ENCODE data around the gene ANKMY1. TPM values are rescaled to one million over a fixed set of nuclear protein-coding genes. Genes with fewer than 3 reads are reported as not detected.

ANKMY1 gene
- total RNA-seq, 4 donors from 2014 or later, result 8.2 to 23.8 (median 17.1) TPM

DNA sequence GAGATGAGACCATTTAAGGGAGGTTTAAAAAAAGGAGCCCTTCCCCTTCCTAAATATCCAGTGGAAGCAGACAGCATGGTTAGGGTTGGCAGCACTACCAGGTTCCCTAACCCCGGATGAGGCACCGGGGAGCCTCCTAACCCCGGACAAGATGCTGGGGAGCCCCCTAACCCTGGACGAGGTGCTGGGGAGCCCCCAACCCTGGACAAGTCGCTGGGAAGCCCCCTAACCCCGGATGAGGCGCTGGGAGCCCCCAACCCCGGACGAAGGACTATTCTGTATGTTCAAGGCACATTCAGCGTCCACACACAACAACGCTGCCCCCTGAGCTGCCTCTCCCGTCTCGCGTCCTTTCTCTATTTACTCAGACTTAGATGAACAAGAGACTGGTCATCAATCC lies 51.9 kb downstream of the ANKMY1 start:
- TF ChIP-seq, protein P1, sequence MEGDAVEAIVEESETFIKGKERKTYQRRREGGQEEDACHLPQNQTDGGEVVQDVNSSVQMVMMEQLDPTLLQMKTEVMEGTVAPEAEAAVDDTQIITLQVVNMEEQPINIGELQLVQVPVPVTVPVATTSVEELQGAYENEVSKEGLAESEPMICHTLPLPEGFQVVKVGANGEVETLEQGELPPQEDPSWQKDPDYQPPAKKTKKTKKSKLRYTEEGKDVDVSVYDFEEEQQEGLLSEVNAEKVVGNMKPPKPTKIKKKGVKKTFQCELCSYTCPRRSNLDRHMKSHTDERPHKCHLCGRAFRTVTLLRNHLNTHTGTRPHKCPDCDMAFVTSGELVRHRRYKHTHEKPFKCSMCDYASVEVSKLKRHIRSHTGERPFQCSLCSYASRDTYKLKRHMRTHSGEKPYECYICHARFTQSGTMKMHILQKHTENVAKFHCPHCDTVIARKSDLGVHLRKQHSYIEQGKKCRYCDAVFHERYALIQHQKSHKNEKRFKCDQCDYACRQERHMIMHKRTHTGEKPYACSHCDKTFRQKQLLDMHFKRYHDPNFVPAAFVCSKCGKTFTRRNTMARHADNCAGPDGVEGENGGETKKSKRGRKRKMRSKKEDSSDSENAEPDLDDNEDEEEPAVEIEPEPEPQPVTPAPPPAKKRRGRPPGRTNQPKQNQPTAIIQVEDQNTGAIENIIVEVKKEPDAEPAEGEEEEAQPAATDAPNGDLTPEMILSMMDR (IDR thresholded peaks at IDR 0.05), result no peak
- TF ChIP-seq POLR2A (IDR thresholded peaks at IDR 0.05), result no peak
- Histone ChIP-seq H3K36me3 (peaks cover 0 to 39% (median 0%) of the 10 kb centered on the region in 3 donors), H3K4me3 (no peak overlapping the region), H3K4me1 (no peaks in the 10 kb centered on the region), H3K27me3 (no peaks in the 10 kb centered on the region), H3K9me3 (no peaks in the 10 kb centered on the region), H3K27ac (no peak overlapping the region)
- DNase-seq, result no peak
- 81% methylated on average over 14 of the region's 14 CpGs; no CpG with 5 or more reads in 1 of the 2 donors for WGBS, 2 donors
- intact Hi-C loops (cut with DNase I), result loop anchor here (10.0 kb wide), 1 partner anchor 199 kb away; no protein-coding TSS in a partner anchor

GRCh38 chr2:240503848-240504247 lies 53.9 kb downstream of the ANKMY1 start:
- no peaks in the 10 kb centered on the region for H3K27me3 ChIP-seq
- H3K4me1 ChIP-seq, result no peaks in the 10 kb centered on the region
- H3K4me3 ChIP-seq, result no peak overlapping the region
- H3K9me3 ChIP-seq, result no peaks in the 10 kb centered on the region
- no peak overlapping the region for H3K27ac ChIP-seq
- peaks cover 0 to 47% (median under 1%) of the 10 kb centered on the region in 3 donors for H3K36me3 ChIP-seq
- TF ChIP-seq, protein P1 (IDR thresholded peaks at IDR 0.05), result no peak
- TF ChIP-seq POLR2A (IDR thresholded peaks at IDR 0.05), result no peak
- WGBS, 2 donors, result 73 to 97% methylated on average over 2 to 6 of the region's 7 CpGs
- intact Hi-C loops (cut with DNase I), result loop anchor here (10.0 kb wide), 1 partner anchor 201 kb away; no protein-coding TSS in a partner anchor
- DNase-seq, result no peak

- 96 to 97% methylated on average over 8 of the region's 9 CpGs for WGBS, 2 donors
These were observed 54.4 kb downstream of the ANKMY1 start for GRCh38 chr2:240503375-240503774.

DNA sequence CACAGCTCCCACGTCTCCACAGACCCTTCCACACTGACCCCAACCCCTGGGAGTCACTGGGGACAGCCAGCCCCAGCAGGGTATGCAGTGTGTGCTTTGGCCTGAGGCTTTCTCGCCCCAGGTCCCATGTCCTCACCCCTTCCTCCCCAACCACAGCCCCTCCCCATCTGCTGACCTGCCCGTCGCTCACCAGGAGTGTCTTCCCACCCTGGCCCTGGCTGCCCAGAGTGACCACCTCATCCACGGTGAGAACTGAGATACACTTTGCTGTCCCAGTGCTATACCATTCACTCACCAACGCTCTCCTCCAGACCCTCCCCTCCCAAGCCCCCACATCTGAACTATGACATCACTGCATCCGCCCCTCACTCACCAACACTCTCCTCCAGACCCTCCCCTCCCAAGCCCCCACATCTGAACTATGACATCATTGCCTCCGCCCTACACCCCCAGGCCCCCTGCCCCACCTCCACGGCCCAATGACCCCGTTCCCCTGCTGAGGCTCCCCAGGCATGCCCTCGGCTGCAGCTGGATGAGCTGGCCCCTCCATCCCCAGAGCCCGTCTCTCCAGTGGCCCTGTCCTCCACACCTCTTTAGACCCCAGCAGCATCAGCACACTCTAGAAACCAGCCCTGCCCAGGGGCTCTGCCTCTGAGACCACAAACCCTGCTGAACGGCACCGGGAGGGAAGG lies 55.2 kb downstream of the ANKMY1 start:
- Histone ChIP-seq H3K4me3 (no peak overlapping the region), H3K36me3 (peaks cover 0 to 56% (median 4%) of the 10 kb centered on the region in 3 donors), H3K27me3 (no peaks in the 10 kb centered on the region), H3K4me1 (no peaks in the 10 kb centered on the region), H3K27ac (no peak overlapping the region), H3K9me3 (no peaks in the 10 kb centered on the region)
- DNase-seq, result no peak
- intact Hi-C loops (cut with DNase I), result loop anchor here (10.0 kb wide), 1 partner anchor 202 kb away; no protein-coding TSS in a partner anchor
- TF ChIP-seq POLR2A (IDR thresholded peaks at IDR 0.05), result no peak
- TF ChIP-seq, protein P1 (IDR thresholded peaks at IDR 0.05), result no peak
- 88% methylated on average over 7 to 8 of the region's 14 CpGs for WGBS, 2 donors

More at GRCh38 chr2:240503375-240503774, 54.4 kb downstream of the ANKMY1 start:
- no peak overlapping the region for H3K27ac ChIP-seq
- H3K27me3 ChIP-seq, result no peaks in the 10 kb centered on the region
- peaks cover 0 to 48% (median 4%) of the 10 kb centered on the region in 3 donors for H3K36me3 ChIP-seq
- TF ChIP-seq, protein P1 (IDR thresholded peaks at IDR 0.05), result no peak
- no peak for TF ChIP-seq POLR2A (IDR thresholded peaks at IDR 0.05)
- intact Hi-C loops (cut with DNase I), result loop anchor here (10.0 kb wide), 1 partner anchor 201 kb away; no protein-coding TSS in a partner anchor
- DNase-seq, result no peak
- H3K9me3 ChIP-seq, result no peaks in the 10 kb centered on the region
- no peak overlapping the region for H3K4me3 ChIP-seq
- H3K4me1 ChIP-seq, result no peaks in the 10 kb centered on the region

DNA sequence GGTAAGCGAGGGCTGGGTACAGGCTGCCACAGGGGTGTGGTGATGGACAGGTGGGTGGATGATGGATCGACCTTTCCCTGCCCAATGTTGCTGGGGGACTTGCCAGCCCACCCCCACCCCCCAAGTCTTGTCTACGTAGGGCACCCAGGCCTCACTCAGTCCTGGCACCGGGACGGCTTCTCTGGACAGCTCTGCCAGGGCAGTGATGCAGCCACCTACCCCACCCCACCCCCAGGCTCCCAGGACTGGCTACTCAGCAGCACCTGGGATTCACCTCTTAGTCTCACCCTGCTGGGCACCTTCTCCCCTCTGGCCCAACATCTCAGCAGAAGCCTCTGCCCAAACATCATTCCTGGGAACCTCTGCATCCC lies 55.7 kb downstream of the ANKMY1 start:
- intact Hi-C loops (cut with DNase I), result loop anchor here (10.0 kb wide), 1 partner anchor 203 kb away; no protein-coding TSS in a partner anchor
- peaks cover 0 to 57% (median 4%) of the 10 kb centered on the region in 3 donors for H3K36me3 ChIP-seq
- no CpG with 5 or more reads among the region's 5 CpGs for WGBS, 2 donors
- no peak overlapping the region for H3K4me3 ChIP-seq
- no peaks in the 10 kb centered on the region for H3K9me3 ChIP-seq
- no peaks in the 10 kb centered on the region for H3K4me1 ChIP-seq
- TF ChIP-seq, protein P1 (IDR thresholded peaks at IDR 0.05), result no peak
- no peak for TF ChIP-seq POLR2A (IDR thresholded peaks at IDR 0.05)
- DNase-seq, result no peak
- no peak overlapping the region for H3K27ac ChIP-seq
- no peaks in the 10 kb centered on the region for H3K27me3 ChIP-seq
